GM21737 (cell line): ENCODE data around the gene ITPR3.

Experiments used
- ATAC-seq: cut with Tn5 transposase; IDR thresholded peaks from one replicate; pipeline ENCODE4 v1.9.1; 2021; ENCODE audit warnings: mild to moderate bottlenecking, moderate library complexity; ENCODE audit not compliant: unreplicated experiment

The ITPR3 gene

GRCh38 chr6:33664506-33665057, 43.5 kb downstream of the ITPR3 start:
- ATAC-seq: no peak

GRCh38 chr6:33665957-33666356, 44.8 kb downstream of the ITPR3 start:
- ATAC-seq: no peak

GRCh38 chr6:33667072-33667471, 46.0 kb downstream of the ITPR3 start:
- ATAC-seq: no peak

GRCh38 chr6:33667776-33668175, 46.7 kb downstream of the ITPR3 start:
- no peak for ATAC-seq

- ATAC-seq: no peak
Observed at GRCh38 chr6:33668328-33668727, 47.2 kb downstream of the ITPR3 start.

GRCh38 chr6:33668914-33669313, 47.8 kb downstream of the ITPR3 start:
- ATAC-seq: no peak

- no peak for ATAC-seq
Observed at GRCh38 chr6:33670086-33670660, 49.1 kb downstream of the ITPR3 start.

- ATAC-seq: no peak
Observed at GRCh38 chr6:33670971-33671743, 50.0 kb downstream of the ITPR3 start.

- ATAC-seq: no peak
Observed at GRCh38 chr6:33671744-33672072, 50.6 kb downstream of the ITPR3 start.

- no peak for ATAC-seq
Observed at GRCh38 chr6:33672808-33673207, 51.7 kb downstream of the ITPR3 start.

- ATAC-seq: no peak
Observed at GRCh38 chr6:33673851-33674250, 52.7 kb downstream of the ITPR3 start.

- no peak for ATAC-seq
Observed at GRCh38 chr6:33675968-33676367, 54.8 kb downstream of the ITPR3 start.

GRCh38 chr6:33676416-33677142, 55.5 kb downstream of the ITPR3 start:
- ATAC-seq: no peak

- no peak for ATAC-seq
Observed at GRCh38 chr6:33677143-33677660, 56.1 kb downstream of the ITPR3 start.

GRCh38 chr6:33677689-33678088, 56.6 kb downstream of the ITPR3 start:
- ATAC-seq: no peak

GRCh38 chr6:33678233-33678931, 57.3 kb downstream of the ITPR3 start:
- no peak for ATAC-seq

GRCh38 chr6:33678932-33679490, 57.9 kb downstream of the ITPR3 start:
- no peak for ATAC-seq

GRCh38 chr6:33679761-33680160, 58.6 kb downstream of the ITPR3 start:
- ATAC-seq: no peak

- no peak for ATAC-seq
Observed at GRCh38 chr6:33682341-33682740, 61.2 kb downstream of the ITPR3 start.

- ATAC-seq: no peak
Observed at GRCh38 chr6:33683051-33683571, 62.0 kb downstream of the ITPR3 start.
